ENCODE results near the gene B3GALT4. TPM values are rescaled to one million over a fixed set of nuclear protein-coding genes. Genes with fewer than 3 reads are reported as not detected.

B3GALT4 gene
- polyA plus RNA-seq, 1 donor: 2.2 TPM

DNA sequence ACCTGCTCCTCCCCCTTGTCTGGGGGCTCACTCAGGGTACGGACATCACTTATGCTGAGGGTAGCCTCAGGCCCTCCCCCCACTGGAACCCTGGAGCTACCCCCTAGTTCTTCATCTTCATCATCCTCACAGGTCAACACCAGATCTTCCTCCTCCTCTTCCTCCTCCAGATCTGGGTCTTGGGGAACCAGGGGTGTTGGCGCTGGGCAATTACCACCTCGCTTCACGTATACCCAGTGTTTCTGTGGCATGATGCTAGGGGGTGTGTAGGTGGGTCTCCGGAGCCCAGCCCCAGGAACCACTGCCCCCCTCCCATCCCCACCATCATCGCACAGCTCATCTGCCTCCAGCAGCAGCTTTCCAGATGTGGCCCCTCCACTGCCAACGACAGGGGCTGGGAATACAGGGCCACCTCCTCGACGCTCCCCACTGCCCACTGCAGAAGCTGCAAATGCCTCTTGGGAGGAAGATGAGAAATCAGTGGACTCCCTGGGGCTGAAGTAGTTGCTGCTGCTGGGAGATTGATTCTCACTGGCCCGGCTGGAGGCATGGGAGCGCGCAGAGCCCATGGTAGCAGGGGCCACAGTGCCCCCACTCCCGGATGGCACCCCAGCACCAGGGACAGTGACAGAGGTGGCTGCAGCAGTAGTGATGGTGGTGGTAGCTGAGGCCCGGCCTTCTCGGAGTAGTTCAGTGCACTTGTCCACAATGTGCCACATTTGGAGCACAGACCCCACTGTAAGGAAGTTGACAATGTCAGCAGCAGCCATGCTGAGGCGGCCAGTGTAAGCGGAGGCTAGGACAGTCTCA lies 39.1 kb downstream of the B3GALT4 start:
- no peak for DNase-seq

DNA sequence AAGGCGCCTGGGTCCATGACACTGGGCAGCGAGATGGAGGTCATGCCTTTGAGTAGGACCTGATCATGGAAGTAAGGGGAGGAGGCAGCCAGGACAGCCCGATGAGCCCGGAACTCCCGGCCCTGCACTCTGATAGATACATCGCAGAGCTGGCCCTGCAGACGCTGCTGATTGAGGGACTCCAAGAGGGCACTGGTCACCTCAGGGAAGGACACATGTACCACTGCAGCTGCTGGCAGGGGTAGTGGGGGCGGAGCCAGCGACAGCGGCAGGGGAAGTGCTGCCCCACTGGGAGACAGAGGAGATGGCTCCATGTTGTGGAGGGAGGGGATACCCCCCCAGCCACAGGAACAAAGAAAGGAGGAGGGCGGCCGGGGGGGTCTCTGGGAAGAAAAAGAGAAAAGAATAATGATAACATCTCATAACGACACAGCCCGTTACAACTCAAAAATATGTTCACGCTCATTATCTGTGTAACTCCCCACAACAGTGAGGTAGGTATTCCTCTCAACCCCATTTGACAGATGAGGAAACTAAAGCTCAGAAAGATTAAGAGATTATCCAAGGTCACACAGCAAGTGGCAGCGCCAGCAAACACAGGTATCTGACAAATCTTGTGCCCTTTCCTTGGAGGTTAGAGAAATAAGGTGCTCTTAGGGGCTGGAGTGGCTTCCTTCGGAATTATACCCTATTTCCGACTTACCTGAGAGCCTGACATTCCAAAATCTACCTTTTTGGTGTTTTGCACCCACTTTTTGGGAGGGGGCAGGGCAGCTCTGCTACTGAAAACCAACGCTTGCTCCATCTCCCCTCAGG lies 39.9 kb downstream of the B3GALT4 start:
- no peak for DNase-seq

DNA sequence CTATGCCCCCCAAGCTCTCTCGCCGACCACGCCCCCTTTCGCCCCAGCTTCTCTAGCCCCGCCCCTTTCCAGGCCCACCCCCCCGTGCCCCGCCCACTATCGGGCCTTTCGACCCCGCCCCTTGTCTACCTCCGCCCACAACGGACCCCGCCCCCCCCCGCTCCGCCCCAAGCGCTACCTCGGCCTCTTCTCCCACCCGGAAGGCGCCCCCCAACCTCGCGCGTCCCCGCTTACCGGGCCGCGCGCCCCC lies 40.4 kb downstream of the B3GALT4 start:
- DNase-seq: no peak

DNA sequence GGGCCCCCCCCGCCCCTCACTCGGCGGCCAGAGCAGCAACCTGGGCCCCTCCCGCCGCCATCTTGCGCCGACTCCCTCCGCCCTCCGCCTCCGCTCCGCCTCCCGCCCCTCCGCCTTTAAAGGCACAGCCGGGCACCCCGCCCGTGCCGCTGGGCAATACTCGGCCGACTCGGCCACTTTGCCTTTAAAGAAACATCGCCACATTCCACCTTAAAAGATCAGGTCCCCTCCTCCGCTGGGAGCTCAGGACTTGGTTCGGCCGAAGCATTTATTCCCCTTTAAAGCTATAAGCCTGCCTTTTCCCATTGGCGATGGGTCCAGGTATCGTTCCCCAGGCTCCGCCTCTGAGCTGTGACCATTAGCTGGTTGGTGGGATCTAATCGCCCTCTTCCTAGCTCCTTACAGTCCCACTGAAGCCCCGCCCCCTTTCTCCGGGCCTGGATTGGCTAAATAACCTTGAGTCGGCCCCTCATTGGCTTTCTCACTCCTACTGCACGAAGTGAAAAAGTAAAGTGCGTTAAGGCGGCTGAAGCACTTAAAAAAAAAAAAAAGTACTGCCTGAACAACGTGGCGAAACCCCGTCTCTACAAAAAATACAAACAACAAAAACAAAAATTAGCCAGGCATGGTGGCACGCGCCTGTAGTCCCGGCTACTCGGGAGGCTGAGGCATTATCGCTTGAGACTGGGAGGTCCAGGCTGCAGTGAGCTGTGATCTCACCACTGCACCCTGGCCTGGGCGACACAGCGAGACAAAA lies 40.9 kb downstream of the B3GALT4 start, which contains the start of gene ZBTB22:
Gene ZBTB22, minus strand, starts transcription at position 76 of the 757 bp plus-strand sequence. CDS start 828 bp downstream, outside the sequence.
- peak; percentile 97 for DNase-seq

- DNase-seq: no peak
Measured at GRCh38 chr6:33318426-33319073, 41.6 kb downstream of the B3GALT4 start.

- no peak for DNase-seq
Measured at GRCh38 chr6:33319939-33320314, 43.0 kb downstream of the B3GALT4 start.

GRCh38 chr6:33320315-33321181 lies 43.6 kb downstream of the B3GALT4 start:
- DNase-seq: no peak

DNA sequence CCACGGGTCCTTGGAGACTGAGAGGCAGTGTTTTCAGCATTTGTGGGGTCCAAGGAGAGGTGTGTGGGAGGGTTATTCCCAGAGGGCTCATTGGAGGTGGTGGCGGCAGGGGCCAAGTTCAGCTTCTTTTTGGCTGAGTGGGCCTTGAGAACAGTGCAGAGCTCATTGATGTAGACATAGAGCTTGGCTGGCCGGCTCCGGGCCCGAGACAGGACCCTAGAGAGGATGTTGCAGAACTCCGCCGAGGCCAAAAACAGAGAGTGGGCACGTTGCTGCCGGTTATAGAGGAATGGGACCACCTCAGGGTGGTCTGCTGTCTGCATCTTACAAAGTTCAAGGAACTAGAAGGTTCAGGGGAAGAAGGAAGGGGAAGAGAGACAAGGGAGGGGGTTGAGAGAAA lies 44.3 kb downstream of the B3GALT4 start:
- DNase-seq: no peak

GRCh38 chr6:33323623-33323948 lies 46.7 kb downstream of the B3GALT4 start:
- no peak for DNase-seq

DNA sequence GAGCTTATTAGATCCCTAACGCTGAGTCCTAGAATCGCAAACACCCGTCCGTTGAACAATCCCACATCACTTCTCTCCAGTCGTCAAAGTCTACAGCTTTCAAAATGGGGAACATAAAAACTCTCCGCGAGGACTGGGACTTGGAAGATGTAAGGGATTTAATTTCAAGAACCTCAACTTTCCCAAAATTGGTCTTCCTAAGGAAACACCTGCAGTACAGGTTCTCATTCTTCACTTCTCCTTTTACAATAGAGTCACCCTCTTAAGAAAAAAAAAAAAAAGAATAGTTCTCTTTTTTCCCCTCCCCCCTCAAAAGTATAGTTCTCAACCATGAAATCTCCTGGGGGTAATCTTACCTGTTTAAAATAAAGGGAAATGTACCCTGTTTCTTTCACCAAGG lies 47.2 kb downstream of the B3GALT4 start:
- DNase-seq: no peak

Other genes with a start within 250 kb of the B3GALT4 start
- 34.8 TPM for gene HLA-DPA1, start 203.5 kb upstream of the B3GALT4 start, polyA plus RNA-seq (ENCODE audit: insufficient read length)
- gene HLA-DPB1, start 201.1 kb upstream of the B3GALT4 start, polyA plus RNA-seq (ENCODE audit: insufficient read length): 19.2 TPM
- 49.7 TPM for gene COL11A2, start 84.7 kb upstream of the B3GALT4 start, polyA plus RNA-seq (ENCODE audit: insufficient read length)
- 42.0 TPM for gene RXRB, start 76.5 kb upstream of the B3GALT4 start, polyA plus RNA-seq (ENCODE audit: insufficient read length)
- 65.8 TPM for gene SLC39A7, start 76.3 kb upstream of the B3GALT4 start, polyA plus RNA-seq (ENCODE audit: insufficient read length)
- 11.5 TPM for gene HSD17B8, start 72.5 kb upstream of the B3GALT4 start, polyA plus RNA-seq (ENCODE audit: insufficient read length)
- 36.0 TPM for gene RING1, start 68.6 kb upstream of the B3GALT4 start, polyA plus RNA-seq (ENCODE audit: insufficient read length)
- 47.3 TPM for gene VPS52, start 5.2 kb upstream of the B3GALT4 start, polyA plus RNA-seq (ENCODE audit: insufficient read length)
- gene RPS18, start 5.0 kb upstream of the B3GALT4 start, polyA plus RNA-seq (ENCODE audit: insufficient read length): 4,638 TPM
- 58.4 TPM for gene WDR46, start 12.1 kb downstream of the B3GALT4 start, polyA plus RNA-seq (ENCODE audit: insufficient read length)
- gene PFDN6, start 12.5 kb downstream of the B3GALT4 start, polyA plus RNA-seq (ENCODE audit: insufficient read length): 41.2 TPM
- 63.4 TPM for gene RGL2, start 21.8 kb downstream of the B3GALT4 start, polyA plus RNA-seq (ENCODE audit: insufficient read length)
- 24.6 TPM for gene TAPBP, start 37.0 kb downstream of the B3GALT4 start, polyA plus RNA-seq (ENCODE audit: insufficient read length)
- 16.3 TPM for gene ZBTB22, start 40.6 kb downstream of the B3GALT4 start, polyA plus RNA-seq (ENCODE audit: insufficient read length)
- 25.9 TPM for gene DAXX, start 45.8 kb downstream of the B3GALT4 start, polyA plus RNA-seq (ENCODE audit: insufficient read length)
- 18.1 TPM for gene KIFC1, start 114.7 kb downstream of the B3GALT4 start, polyA plus RNA-seq (ENCODE audit: insufficient read length)
- gene PHF1, start 133.9 kb downstream of the B3GALT4 start, polyA plus RNA-seq (ENCODE audit: insufficient read length): 46.7 TPM
- 153 TPM for gene CUTA, start 141.0 kb downstream of the B3GALT4 start, polyA plus RNA-seq (ENCODE audit: insufficient read length)
- 30.5 TPM for gene SYNGAP1, start 142.9 kb downstream of the B3GALT4 start, polyA plus RNA-seq (ENCODE audit: insufficient read length)
- gene ZBTB9, start 177.5 kb downstream of the B3GALT4 start, polyA plus RNA-seq (ENCODE audit: insufficient read length): 6.4 TPM

All from hindlimb muscle (tissue), 1 donor.